T-helper 1 cell treated with Interleukin-12 subunit alpha and Interleukin-12 subunit beta and Interleukin-4 antibody, amounts not matched to agents 30 μg/mL and 1 μg/mL, for 36 hours (primary cell): ENCODE data around the gene CD80.
A peak's percentile ranks its signal among the peaks of the same experiment; 100 is the strongest.
"Not testable (repeated sequence)": the region's sequence is repeated elsewhere in the genome, so short reads cannot be mapped to it uniquely, and the experiment has no call there.

ENCODE experiments used
- H3K27ac Mint-ChIP-seq: one replicate; pipeline ENCODE4 v1.8.0; 2021; ENCODE audit warnings: mild to moderate bottlenecking, mixed read lengths
- H3K27me3 Mint-ChIP-seq: one replicate; pipeline ENCODE4 v1.8.0; 2021; ENCODE audit warnings: low read depth, mixed read lengths
- H3K36me3 Mint-ChIP-seq: one replicate; pipeline ENCODE4 v1.8.0; 2021; ENCODE audit warnings: low read depth, mixed read lengths
- H3K4me1 Mint-ChIP-seq: one replicate; pipeline ENCODE4 v1.8.0; 2021; ENCODE audit warnings: low read depth, mixed read lengths
- H3K4me3 Mint-ChIP-seq: one replicate; pipeline ENCODE4 v1.8.0; 2021; ENCODE audit warnings: mild to moderate bottlenecking, moderate library complexity, mixed read lengths
- H3K9me3 Mint-ChIP-seq: one replicate; pipeline ENCODE4 v1.8.0; 2021; ENCODE audit warnings: mixed read lengths

CD80 gene

GRCh38 chr3:119559441-119559963, at the start of gene CD80:
TSS of gene CD80 (minus strand) at chr3:119559614. CDS start at chr3:119557728, 1,886 bp downstream.
- H3K4me3 Mint-ChIP-seq: peak within 1 kb of the TSS; percentile 72

DNA sequence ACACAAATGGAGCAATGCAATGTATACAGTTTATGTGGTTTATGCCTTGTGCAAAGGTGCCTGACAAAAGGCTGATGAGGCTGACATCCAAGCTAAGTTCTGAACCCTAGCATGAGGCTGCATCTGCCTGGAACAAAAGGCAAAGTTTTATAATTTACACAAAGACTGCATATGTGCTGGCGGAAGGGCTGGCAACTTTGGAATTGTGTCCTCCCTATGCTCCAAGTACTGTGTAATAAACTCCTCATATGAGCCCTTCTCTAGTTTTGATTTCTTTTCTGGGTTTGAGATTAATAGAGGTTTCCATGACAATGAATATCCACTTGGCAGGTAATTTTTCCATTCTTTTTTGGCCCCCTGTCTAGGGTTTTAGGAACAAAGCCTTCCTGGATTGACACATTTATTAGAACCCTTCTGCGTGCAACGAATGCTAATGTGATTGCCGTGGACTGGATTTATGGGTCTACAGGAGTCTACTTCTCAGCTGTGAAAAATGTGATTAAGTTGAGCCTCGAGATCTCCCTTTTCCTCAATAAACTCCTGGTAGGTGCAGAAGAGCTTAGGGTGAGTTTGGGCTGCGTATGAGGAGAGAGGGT, 49.1 kb upstream of the CD80 start:
- H3K4me3 Mint-ChIP-seq: no peak overlapping the region
- H3K36me3 Mint-ChIP-seq: no peaks in the 10 kb centered on the region
- peaks cover 23% of the 10 kb centered on the region for H3K27me3 Mint-ChIP-seq
- H3K9me3 Mint-ChIP-seq: no peaks in the 10 kb centered on the region
- no peak overlapping the region for H3K27ac Mint-ChIP-seq
- H3K4me1 Mint-ChIP-seq: peaks cover 2% of the 10 kb centered on the region

More at GRCh38 chr3:119559441-119559963, at the start of gene CD80:
- Mint-ChIP-seq H3K27ac (peak within 1 kb of the TSS; percentile 64), H3K4me1 (peaks cover 51% of the 10 kb centered on the region), H3K9me3 (no peaks in the 10 kb centered on the region), H3K27me3 (no peaks in the 10 kb centered on the region), H3K36me3 (peaks cover 19% of the 10 kb centered on the region)

- Mint-ChIP-seq H3K27ac (no peak overlapping the region), H3K4me1 (peaks cover 10% of the 10 kb centered on the region), H3K27me3 (peaks cover 16% of the 10 kb centered on the region), H3K9me3 (no peaks in the 10 kb centered on the region), H3K36me3 (no peaks in the 10 kb centered on the region), H3K4me3 (no peak overlapping the region)
Observed at GRCh38 chr3:119604878-119605277, 45.5 kb upstream of the CD80 start.

GRCh38 chr3:119602676-119603075, 43.3 kb upstream of the CD80 start:
- no peaks in the 10 kb centered on the region for H3K9me3 Mint-ChIP-seq
- H3K27me3 Mint-ChIP-seq: peaks cover 4% of the 10 kb centered on the region

GRCh38 chr3:119601154-119601553, 41.7 kb upstream of the CD80 start:
- H3K9me3 Mint-ChIP-seq: no peaks in the 10 kb centered on the region

More at GRCh38 chr3:119602676-119603075, 43.3 kb upstream of the CD80 start:
- no peak overlapping the region for H3K27ac Mint-ChIP-seq
- no peak overlapping the region for H3K4me3 Mint-ChIP-seq
- peaks cover 24% of the 10 kb centered on the region for H3K4me1 Mint-ChIP-seq
- H3K36me3 Mint-ChIP-seq: no peaks in the 10 kb centered on the region

DNA sequence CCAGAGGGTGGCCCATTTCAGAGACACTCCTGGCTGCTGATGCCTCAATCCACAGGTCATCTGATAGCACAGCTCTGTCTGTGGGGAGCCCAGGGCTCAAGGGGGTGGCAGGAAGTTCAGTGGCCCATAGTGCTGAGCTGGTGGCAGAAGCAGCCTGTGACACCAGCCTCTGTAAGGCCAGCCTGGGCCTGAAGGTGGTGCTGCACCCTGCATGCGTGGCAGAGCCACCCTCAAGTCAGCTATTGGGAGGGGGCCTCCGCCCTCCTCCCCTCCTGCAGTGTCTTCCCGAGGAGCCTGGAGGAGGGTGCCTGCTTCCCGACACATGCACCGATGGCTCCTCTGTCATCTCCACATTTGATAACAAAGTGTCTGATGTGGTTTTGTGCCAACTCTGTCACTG, 41.3 kb upstream of the CD80 start:
- Mint-ChIP-seq H3K4me3 (no peak overlapping the region), H3K4me1 (peaks cover 34% of the 10 kb centered on the region), H3K27ac (no peak overlapping the region), H3K9me3 (no peaks in the 10 kb centered on the region), H3K27me3 (no peaks in the 10 kb centered on the region), H3K36me3 (no peaks in the 10 kb centered on the region)

More at GRCh38 chr3:119601154-119601553, 41.7 kb upstream of the CD80 start:
- Mint-ChIP-seq H3K27me3 (no peaks in the 10 kb centered on the region), H3K36me3 (no peaks in the 10 kb centered on the region), H3K4me1 (peaks cover 30% of the 10 kb centered on the region), H3K4me3 (no peak overlapping the region), H3K27ac (no peak overlapping the region)

GRCh38 chr3:119599558-119600174, 40.3 kb upstream of the CD80 start:
- peaks cover 35% of the 10 kb centered on the region for H3K4me1 Mint-ChIP-seq
- no peaks in the 10 kb centered on the region for H3K36me3 Mint-ChIP-seq
- H3K27ac Mint-ChIP-seq: peak overlapping the region; percentile 5
- H3K4me3 Mint-ChIP-seq: no peak overlapping the region
- no peaks in the 10 kb centered on the region for H3K27me3 Mint-ChIP-seq
- no peaks in the 10 kb centered on the region for H3K9me3 Mint-ChIP-seq

- H3K27ac Mint-ChIP-seq: peak overlapping the region; percentile 43
- H3K4me1 Mint-ChIP-seq: peaks cover 33% of the 10 kb centered on the region
- H3K27me3 Mint-ChIP-seq: no peaks in the 10 kb centered on the region
- H3K4me3 Mint-ChIP-seq: no peak overlapping the region
- no peaks in the 10 kb centered on the region for H3K9me3 Mint-ChIP-seq
- no peaks in the 10 kb centered on the region for H3K36me3 Mint-ChIP-seq
Observed at GRCh38 chr3:119598410-119599098, 39.1 kb upstream of the CD80 start.

- Mint-ChIP-seq H3K36me3 (no peaks in the 10 kb centered on the region), H3K27me3 (peaks cover 3% of the 10 kb centered on the region), H3K4me3 (no peak within 1 kb of the TSS), H3K27ac (peak within 1 kb of the TSS; percentile 43), H3K4me1 (peaks cover 33% of the 10 kb centered on the region), H3K9me3 (no peaks in the 10 kb centered on the region)
Observed at GRCh38 chr3:119597548-119598288, 38.3 kb upstream of the CD80 start, which contains the start of gene PLA1A. TSS of gene PLA1A (plus strand) at chr3:119597885. CDS start at chr3:119597914, 29 bp downstream.

- Mint-ChIP-seq H3K9me3 (no peaks in the 10 kb centered on the region), H3K36me3 (no peaks in the 10 kb centered on the region), H3K27ac (no peak overlapping the region), H3K4me1 (peaks cover 33% of the 10 kb centered on the region), H3K27me3 (peaks cover 3% of the 10 kb centered on the region), H3K4me3 (no peak overlapping the region)
Observed at GRCh38 chr3:119596398-119596797, 37.0 kb upstream of the CD80 start.

DNA sequence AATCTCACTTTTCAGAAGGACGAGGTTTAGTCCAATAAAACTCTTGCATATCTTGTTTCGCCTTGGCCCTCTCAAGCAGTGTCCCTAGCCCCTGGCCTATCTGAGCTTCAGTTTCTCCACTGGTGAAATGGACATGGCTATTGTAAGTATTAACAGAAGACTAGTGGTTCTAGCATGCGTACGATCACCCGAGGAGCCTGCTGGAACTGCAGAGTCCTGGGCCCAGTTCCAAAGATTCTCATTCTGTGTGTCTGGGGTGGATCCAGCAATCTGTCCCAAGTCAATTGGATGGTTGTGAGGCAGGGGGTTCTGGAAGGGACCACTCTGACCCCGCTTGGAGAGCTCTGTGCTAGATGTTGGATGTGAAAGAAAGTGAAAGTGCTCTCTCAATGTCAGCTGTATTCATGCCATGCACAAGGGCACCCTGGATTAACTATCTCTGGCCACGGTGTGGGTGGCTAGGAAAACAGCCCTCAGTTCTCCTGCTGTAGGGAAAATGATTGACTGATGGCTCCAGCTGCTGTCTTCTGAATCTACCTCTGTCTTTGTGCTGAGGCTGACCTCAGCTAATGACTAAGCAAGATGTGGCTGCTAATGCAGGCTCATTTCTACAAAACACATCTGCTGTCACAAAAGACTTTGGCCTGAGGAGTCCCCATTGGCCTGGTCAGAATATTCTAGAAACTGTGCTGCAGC, 36.4 kb upstream of the CD80 start:
- Mint-ChIP-seq H3K4me3 (no peak overlapping the region), H3K27ac (no peak overlapping the region), H3K4me1 (peaks cover 30% of the 10 kb centered on the region), H3K27me3 (peaks cover 3% of the 10 kb centered on the region), H3K9me3 (no peaks in the 10 kb centered on the region), H3K36me3 (no peaks in the 10 kb centered on the region)

DNA sequence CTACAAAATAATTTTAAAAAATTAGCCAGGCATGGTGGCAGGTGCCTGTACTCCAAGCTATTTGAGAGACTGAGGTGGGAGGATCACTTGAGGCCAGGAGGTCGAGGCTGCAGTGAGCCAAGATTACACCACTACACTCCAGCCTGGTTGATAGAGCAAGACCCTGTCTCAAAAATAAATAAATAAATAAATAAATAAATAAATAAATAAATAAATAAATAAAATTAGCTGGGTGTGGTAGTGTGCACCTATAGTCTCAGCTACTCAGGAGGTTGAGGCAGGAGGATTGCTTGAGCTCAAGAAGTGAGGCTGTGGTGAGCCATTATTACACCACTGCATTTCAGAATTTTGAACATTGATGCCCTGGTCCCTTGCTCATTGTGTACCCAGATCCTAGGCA, 35.5 kb upstream of the CD80 start:
- H3K27me3 Mint-ChIP-seq, H3K4me3 Mint-ChIP-seq, H3K27ac Mint-ChIP-seq, H3K36me3 Mint-ChIP-seq, H3K9me3 Mint-ChIP-seq: not testable (repeated sequence)
- H3K4me1 Mint-ChIP-seq: peaks cover 28% of the 10 kb centered on the region

GRCh38 chr3:119594066-119594465, 34.7 kb upstream of the CD80 start:
- Mint-ChIP-seq H3K4me3 (no peak overlapping the region), H3K36me3 (peaks cover 4% of the 10 kb centered on the region), H3K4me1 (peaks cover 23% of the 10 kb centered on the region), H3K27me3 (peaks cover 3% of the 10 kb centered on the region), H3K9me3 (peaks cover 7% of the 10 kb centered on the region), H3K27ac (no peak overlapping the region)

GRCh38 chr3:119592861-119593260, 33.4 kb upstream of the CD80 start:
- H3K9me3 Mint-ChIP-seq: peaks cover 7% of the 10 kb centered on the region
- no peak overlapping the region for H3K27ac Mint-ChIP-seq
- peaks cover 3% of the 10 kb centered on the region for H3K27me3 Mint-ChIP-seq
- no peak overlapping the region for H3K4me3 Mint-ChIP-seq
- H3K36me3 Mint-ChIP-seq: peaks cover 4% of the 10 kb centered on the region
- peaks cover 18% of the 10 kb centered on the region for H3K4me1 Mint-ChIP-seq
